GM21737 (cell line): ENCODE data around the gene MGA.

Experiments used
- ATAC-seq: cut with Tn5 transposase; IDR thresholded peaks from one replicate; pipeline ENCODE4 v1.9.1; 2021; ENCODE audit warnings: mild to moderate bottlenecking, moderate library complexity; ENCODE audit not compliant: unreplicated experiment

MGA gene

DNA sequence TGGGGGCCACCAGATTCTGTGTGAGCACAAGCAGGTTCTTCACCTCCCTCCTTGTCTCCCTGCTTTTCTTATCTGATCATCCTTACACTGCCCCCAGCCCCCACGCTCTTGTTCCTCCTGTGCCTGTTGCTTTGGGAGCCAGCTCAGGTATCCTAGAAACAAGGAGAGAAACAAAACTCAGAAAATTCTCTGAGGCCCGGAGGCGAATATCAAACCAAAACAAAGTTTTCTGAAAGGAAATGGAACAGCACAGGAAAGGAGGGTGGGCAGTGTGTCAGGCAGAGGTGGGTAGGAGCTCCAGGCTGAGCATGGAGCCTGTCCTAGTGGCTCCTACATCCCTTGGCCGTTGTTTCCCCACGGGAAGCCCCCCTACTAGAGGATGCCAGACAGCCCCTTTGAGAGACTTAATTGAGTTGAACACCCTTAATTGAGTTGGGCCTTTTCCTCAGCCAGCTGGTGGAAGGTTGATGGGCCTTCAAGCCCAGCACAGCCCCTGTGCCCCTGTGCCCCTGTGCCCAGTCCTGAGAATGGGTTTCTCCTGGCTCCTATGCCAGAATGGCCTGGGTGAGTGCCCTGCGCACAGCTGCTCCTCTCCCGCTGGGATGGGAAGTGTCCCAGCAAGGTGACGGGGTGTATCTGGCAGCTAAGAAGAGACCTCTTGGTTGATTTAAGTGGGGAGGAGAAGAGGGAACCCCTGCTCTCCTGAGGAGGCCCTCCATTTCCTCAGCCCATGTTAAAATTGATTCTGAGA is 144.9 kb downstream of the MGA start:
- ATAC-seq = no peak

DNA sequence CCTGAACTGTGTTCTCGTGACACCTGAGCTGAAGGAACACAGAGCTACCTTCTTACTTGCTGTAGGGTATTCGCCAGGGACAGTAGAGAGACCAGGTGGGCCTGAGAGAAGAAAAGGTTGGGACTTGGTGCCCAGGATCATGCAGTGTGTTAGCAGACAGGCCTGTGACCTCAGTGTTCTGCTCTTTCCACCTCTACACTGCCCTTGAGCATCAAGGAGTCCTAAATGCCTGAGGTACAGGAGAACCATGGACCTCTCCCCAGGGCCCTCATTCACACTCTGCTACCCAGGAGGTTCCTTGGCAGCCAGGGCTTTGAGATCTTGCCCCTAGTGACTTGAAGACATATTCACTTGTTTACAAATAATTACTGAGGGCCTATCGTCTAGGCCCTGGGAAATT is 145.5 kb downstream of the MGA start:
- ATAC-seq = no peak

DNA sequence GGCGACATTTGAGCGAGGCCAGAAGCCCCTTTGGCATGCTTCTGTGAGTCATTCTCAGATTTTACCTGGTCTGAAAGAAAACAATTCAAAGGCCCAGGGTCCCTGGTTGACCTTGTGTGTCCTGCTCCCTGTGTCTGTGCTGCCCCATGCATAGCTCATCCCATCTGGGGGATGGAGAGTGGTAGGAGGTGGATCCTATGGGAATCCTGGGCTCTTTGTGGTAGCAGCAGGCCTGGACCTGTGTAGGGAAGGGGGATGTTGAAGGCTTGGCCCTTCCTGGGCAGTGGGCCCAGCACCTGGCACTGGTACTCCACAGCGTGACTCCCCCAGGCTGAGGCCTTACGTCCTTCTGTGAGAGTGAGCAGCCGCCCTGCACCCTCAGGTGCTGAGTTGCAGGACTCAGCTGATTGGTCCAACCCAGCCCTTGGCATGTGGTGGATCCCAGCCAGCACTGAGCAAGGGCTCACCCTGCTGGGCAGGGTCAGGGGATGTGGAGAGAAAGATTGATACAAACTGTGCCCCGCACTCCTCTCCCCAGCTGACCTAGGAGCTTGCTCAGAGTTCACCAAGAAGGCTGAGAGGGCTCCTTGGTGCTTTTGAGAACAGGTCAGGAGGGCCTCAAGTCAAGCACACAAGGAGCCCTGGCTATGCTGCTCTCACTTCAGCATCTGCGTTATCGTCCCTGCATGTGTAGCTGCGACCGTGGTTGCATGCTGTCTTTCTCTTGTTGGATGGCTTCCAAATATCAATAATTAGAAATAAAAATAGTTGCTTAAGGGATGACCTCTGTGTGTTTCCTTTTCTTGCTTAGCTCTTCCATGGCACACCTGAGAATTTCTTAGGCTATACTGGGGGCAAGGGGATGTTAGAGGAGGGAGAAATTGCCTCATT is 146.3 kb downstream of the MGA start:
- no peak for ATAC-seq

DNA sequence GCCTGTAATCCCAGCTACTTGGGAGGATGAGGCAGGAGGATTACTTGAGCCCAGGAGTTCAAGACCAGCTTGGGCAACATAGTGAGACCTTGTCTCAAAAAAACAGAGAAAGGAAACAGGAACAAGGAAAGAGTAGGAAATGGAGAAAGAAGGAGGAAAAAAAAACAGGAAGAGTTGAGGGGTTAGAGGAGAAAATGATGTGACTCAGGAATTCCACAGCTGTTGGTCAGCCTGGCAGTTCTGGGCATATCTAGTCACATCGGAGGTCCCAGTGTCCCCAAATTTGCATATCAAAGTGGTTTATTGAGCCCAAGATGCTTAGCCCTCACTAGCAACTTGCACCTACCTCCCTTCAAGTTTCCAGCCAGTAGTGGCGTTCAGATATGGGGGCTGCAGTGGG is 148.9 kb downstream of the MGA start:
- ATAC-seq = no peak

DNA sequence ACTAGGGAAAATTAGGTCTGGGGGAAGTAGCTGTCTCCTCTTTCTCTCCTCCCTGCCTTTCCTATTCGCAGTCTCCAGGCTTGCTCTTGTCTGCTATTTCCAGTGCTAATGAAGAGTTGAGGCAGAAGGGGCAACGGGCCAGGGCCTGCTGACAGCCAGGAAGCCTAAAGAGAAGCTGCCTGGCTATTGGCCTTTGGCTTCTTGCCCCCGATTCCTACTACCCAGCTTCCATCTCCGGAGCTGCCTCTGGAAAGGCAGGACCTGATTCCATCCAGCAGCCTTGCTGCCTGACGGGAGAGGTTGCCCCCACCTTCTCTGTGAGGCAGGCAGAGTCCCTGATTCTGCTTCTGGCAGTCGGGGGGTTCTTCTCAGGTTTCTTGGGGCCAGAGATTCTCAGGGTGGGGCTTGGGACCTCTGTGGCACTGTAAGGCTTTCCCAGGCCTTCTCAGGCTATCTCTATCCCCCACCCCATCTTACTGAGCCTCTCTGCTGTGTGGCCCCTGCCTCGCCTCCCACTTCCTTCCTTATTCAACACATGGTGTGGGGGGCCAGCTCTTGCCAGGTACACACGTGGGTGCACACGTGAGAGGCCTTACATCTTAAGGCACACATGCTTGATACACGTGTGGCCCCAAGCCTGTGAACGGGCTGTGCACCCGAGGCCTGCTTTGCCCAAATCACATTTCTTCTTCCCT is 149.5 kb downstream of the MGA start:
- ATAC-seq = no peak

DNA sequence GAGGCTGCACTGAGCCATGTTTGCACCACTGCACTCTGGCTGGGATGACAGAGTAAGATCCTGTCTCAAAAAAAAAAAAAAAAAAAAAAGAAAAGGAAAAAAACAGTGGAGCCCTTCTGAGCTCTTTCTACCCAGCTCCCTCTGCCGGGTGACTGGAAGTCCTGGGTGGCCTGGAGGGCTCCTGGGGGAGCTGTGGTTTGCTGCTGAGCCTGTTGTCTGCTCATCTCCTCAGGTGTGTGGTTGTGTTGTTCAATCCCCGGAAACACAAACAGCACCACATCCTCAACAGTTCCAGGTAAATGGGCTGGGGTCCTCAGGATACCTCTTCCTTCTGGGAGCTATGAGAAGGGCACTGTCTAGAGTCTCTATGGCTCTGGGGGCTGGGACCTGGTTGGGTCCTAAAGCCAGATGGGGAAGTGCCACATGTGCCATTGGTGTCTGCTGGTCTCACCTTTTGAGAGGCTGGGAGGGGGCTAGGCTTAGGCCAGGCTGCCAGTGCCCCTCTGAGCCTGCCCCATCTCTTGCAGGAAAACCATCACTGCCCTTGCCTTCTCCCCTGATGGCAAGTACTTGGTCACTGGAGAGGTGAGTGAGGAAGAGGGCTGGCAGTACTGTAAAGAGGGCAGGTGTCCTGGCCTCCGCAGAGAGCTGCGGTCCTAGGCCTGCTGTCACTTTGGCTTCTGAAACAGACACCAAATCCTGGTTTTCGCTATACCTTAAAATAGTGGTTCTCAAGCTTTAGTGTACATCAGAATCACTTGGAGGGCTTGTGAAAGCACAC is 150.6 kb downstream of the MGA start:
- ATAC-seq = no peak

DNA sequence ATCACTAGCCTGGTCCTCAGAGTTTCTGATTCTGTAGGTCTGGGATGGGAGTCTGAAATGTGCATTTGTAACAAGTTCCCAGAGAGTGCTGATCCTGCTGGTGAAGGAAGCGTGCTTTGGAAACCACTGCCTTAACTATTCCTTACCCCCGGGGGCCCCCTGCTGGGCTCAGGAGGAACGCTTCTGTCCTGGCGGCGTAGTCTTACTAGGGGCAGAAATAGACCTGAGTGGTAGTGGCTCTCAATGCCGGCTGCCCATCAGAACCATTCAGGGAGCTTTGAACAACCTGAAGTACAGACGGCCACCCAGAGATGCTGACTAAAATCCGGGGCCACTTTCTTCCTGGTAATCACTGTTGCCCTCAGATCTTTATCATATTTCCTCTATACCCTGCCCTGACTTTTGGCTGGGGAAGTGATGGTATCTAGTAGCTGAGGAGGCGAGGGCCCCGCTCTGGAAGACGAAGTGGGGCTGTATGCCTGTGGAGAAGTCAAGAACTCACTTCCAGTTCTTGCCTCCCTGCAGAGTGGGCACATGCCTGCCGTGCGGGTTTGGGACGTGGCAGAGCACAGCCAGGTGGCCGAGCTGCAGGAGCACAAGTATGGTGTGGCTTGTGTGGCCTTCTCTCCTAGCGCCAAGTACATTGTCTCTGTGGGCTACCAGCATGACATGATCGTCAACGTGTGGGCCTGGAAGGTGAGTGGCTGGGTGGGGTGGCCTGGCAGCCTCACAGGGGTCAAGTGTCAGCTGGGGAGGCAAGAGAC is 151.4 kb downstream of the MGA start:
- no peak for ATAC-seq

DNA sequence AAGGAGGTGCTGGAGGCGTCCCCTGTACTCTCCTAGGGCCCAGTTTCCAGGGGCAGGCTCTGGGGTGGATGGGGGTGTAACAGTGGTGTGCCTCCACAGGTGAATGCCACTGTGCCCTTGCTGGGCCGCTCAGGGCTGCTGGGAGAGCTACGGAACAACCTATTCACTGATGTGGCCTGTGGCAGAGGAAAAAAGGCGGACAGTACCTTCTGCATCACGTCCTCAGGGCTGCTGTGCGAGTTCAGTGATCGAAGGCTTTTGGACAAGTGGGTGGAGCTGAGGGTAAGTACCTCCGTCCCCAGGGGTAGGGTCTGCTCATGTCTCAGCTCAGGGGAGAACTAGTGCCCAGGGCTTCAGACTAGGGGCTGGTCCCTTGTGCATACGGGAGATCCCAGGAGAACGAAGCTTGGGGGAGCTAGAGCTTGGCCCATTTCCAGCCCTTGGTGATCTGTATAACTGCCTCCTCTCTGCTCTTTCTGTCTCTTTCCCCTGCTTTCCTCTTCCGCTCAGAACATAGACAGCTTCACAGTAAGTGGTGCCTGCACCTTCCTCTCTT is 152.7 kb downstream of the MGA start:
- ATAC-seq = no peak

DNA sequence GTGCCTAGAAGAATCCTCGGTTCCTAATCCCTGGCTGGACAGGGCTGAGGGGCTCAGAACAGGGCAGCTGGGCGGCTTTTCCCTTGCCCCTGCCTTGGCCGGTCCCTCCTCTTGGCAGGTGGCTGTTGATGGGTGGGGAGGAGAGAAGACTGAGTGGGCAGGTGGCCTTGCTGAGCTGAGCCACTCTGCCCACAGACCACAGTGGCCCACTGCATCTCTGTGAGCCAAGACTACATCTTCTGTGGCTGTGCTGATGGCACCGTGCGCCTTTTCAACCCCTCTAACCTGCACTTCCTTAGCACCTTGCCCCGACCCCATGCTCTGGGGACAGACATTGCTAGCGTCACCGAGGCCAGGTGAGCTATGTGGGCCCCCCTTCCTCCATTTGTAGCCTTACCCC is 153.2 kb downstream of the MGA start:
- ATAC-seq = no peak

DNA sequence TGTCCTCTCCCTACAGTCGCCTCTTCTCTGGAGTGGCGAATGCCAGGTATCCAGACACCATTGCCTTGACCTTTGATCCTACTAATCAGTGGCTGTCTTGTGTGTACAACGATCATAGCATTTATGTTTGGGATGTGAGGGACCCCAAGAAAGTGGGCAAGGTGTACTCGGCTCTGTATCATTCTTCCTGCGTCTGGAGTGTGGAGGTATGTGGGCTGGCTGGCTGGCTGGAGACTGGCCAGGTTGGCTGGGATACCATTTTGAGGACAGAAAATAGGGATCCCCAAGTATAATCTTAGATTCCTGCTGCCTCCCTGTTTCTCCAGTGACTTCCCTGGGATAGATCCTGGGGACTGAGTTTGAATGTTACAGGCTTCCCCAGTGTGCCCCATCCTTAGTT is 154.3 kb downstream of the MGA start:
- ATAC-seq = no peak

DNA sequence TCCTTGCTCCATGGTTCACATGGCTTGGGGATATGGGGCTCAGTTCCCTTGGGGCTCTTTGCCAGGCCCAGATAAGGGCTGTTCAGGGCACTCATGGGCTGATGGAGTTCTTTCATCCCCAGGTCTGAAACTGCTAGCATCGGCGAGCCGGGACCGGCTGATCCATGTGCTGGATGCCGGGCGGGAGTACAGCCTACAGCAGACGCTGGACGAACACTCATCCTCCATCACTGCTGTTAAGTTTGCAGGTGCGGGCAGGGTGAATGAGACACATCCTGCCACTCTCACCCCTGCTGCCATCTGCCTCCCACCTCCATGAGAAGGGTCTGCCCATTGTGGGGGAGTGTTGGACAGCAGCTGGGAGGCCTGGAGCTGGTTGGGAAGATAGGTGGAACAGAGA is 156.6 kb downstream of the MGA start:
- no peak for ATAC-seq

DNA sequence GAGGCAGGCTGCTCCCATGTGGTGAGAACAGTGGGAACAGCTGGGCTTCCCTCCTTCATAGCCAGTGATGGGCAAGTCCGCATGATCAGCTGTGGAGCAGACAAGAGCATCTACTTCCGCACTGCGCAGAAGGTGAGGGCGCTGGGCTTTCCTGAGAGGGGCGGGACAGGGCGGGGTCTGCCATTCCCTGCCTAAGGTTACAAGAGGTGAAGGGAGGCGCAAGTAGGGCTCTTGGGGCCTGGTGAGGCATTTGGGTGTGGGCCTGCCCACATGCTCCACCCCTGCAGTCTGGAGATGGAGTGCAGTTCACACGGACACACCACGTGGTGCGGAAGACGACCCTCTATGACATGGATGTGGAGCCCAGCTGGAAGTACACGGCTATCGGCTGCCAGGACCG is 157.1 kb downstream of the MGA start:
- no peak for ATAC-seq

DNA sequence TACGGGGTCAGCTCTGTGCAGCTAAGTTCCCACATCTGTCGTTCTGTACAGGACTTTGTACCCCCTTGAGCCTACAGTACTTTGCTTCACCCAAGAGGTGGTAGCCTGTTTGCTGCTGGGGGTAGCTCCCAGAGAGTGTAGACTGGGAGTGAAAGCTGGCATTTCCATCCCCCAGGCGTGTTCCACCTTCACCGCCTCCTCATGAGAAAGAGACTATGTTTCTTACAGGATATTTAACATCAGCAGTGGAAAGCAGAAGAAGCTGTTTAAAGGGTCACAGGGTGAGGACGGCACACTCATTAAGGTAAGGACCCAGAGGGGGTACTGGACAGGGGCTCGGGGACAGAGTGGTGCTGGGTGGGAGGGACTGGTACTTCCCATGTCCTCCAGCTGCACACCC is 157.6 kb downstream of the MGA start:
- ATAC-seq = no peak

DNA sequence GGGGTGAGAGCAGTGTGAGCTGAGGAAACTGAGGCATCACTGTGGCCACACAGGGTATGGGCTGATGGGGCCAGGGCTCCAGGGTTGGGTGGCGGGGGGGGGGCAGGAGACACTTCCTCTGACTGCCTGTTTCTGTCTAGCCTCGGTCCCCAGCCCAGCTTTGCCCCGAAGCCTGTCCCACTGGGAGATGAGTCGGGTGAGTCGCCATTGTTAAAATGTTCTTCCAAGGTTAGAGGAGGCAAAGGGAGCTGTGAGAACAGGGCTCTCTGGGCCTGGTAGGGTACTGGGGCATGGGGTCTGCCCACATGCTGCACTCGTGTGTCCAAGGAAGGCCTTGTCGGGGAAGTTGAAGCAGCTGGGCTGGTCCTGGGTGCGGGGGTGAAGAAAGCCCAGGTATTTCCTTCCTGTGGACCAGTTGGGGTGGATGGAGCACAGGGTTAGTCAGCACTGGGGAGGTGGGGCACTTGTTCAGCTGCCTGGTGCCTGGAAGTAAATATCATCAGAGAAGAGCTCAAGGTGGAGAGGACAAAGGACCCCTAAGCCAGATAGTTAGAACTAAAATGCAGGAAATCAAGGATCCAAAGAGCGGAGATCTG is 159.3 kb downstream of the MGA start:
- ATAC-seq = no peak

DNA sequence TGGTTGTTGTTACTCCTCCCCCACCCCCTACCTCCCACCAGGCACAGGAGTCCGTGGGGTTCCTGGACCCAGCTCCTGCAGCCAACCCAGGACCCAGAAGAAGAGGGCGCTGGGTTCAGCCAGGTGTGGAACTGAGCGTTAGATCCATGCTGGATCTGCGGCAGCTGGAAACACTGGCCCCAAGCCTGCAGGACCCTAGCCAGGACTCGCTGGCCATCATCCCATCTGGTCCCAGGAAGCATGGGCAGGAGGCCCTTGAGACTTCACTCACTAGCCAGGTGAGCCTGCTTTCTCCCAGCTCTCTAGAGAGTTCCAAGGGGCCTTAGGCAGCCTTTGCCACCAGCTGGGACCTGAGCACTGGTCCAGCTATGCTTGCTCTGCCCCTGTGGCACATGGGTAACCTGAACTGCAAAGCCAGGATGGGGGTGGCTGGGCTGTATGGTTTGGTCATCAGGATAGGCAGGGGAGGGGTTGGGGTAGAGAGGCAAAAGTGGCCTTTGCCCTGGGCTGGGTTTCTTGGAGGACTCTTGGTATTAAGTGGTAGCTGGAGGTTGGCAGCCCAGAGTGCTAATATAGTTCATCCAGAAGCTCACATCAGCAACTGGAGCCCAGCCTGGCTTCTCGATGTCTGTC is 160.7 kb downstream of the MGA start:
- no peak for ATAC-seq

DNA sequence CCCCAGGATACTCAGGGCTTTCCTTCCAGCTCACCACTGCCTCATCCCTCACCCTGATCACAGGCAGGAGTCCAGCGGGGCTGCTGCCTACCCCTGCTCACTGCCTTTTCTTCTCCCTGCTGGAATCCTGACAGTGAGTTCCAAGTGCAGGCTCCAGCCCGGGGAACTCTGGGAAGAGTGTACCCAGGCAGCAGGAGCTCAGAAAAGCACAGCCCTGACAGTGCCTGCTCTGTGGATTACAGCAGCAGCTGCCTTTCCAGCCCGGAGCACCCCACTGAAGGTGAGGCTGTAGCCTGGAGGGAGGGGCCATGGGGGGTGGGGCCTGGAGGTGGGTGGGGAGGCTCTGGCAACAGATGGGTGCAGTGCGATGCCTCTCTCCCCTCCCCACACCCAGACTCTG is 161.6 kb downstream of the MGA start:
- no peak for ATAC-seq

DNA sequence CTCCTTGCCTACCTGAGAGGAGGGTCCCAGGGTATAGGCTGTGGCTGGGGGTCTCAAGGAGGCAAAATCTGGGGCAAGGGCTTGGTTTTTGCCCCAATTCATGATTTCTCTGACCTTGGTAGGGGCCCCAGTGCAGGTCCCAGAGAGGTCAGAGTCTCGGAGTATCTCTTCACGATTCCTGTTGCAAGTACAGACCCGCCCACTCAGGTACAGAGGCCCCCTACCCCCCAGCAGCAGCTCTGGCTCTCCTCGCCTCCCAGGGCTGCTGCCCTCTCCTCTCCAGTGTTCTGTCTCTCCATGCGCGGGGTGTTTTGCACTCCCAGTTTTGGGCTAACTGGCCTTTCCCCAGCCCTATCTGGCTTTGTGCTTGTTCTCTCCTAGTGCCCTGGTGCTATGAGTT is 162.3 kb downstream of the MGA start:
- ATAC-seq = no peak
